Measurements from ENCODE around the gene PFKFB3.

DNA sequence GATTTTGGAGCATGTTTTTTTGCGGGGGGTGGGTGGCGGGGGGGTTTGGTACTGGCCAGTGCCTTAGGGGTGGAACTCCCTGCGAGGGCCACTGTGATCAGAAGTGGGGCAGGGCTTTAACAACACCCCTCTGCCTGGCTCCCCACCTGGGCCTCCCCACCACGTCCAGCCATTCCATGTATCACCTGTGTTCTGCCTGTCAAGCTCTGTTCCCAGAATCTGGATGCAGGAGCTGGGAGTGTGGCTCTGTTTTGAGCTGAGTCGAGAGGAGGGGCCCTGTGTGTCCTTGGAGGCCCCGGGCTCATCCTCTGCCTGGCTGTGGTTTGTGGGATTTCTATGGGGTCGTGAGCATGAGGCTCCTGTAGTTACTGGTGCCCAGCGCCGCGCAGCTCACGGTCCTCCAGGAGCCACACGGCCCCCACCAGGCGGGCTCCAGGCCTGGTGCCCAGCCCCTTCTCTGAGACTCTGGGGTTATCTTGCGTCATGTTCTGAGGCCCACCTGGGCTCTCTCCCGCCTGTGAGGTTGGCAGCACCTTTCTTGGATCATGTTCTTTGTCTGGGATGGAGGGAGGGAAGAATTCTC is 29.6 kb downstream of the PFKFB3 start:
- TF ChIP-seq CTCF (IDR thresholded peaks at IDR 0.05) (no peak), POLR2A (IDR thresholded peaks at IDR 0.05) (no peak)
